ENCODE data around the gene TRAPPC2.
A peak's percentile ranks its signal among the peaks of the same experiment; 100 is the strongest.
"Not testable (repeated sequence)": the region's sequence is repeated elsewhere in the genome, so short reads cannot be mapped to it uniquely, and the experiment has no call there.

TRAPPC2 gene

GRCh38 chrX:13698432-13698831 is 36.0 kb downstream of the TRAPPC2 start:
- DNase-seq (ENCODE audit: low read depth in 3 of 3), result no peak

GRCh38 chrX:13697976-13698375 is 36.4 kb downstream of the TRAPPC2 start:
- no peak for DNase-seq (ENCODE audit: low read depth in 3 of 3)

GRCh38 chrX:13697455-13697854 is 37.0 kb downstream of the TRAPPC2 start:
- DNase-seq (ENCODE audit: low read depth in 3 of 3), result no peak

GRCh38 chrX:13695601-13696115 is 38.8 kb downstream of the TRAPPC2 start:
- DNase-seq (ENCODE audit: low read depth in 3 of 3), result no peak

- no peak for DNase-seq (ENCODE audit: low read depth in 3 of 3)
Observed at GRCh38 chrX:13694983-13695382, 39.4 kb downstream of the TRAPPC2 start.

GRCh38 chrX:13694359-13694758 is 40.1 kb downstream of the TRAPPC2 start:
- DNase-seq (ENCODE audit: low read depth in 3 of 3), result no peak

GRCh38 chrX:13693341-13693961 is 41.0 kb downstream of the TRAPPC2 start:
- DNase-seq (ENCODE audit: low read depth in 3 of 3), result no peak

- no peak for DNase-seq (ENCODE audit: low read depth in 3 of 3)
Observed at GRCh38 chrX:13692771-13693231, 41.6 kb downstream of the TRAPPC2 start.

- DNase-seq (ENCODE audit: low read depth in 3 of 3), result no peak
Observed at GRCh38 chrX:13691841-13692371, 42.5 kb downstream of the TRAPPC2 start.

- DNase-seq (ENCODE audit: low read depth in 3 of 3), result no peak
Observed at GRCh38 chrX:13690836-13691235, 43.6 kb downstream of the TRAPPC2 start.

- DNase-seq (ENCODE audit: low read depth in 3 of 3), result no peak
Observed at GRCh38 chrX:13689741-13690211, 44.6 kb downstream of the TRAPPC2 start.

GRCh38 chrX:13688958-13689740 is 45.3 kb downstream of the TRAPPC2 start, which contains the start of gene RAB9A:
TSS of gene RAB9A (plus strand) at chrX:13689128. CDS start at chrX:13708747, 19,619 bp downstream.
- peak; percentile 63 to 76 (median 69) for DNase-seq (ENCODE audit: low read depth in 3 of 3)

- DNase-seq (ENCODE audit: low read depth in 3 of 3), result no peak
Observed at GRCh38 chrX:13688384-13688957, 45.9 kb downstream of the TRAPPC2 start.

- DNase-seq (ENCODE audit: low read depth in 3 of 3), result no peak
Observed at GRCh38 chrX:13687203-13687602, 47.2 kb downstream of the TRAPPC2 start.

GRCh38 chrX:13685126-13685763 is 49.2 kb downstream of the TRAPPC2 start:
- DNase-seq (ENCODE audit: low read depth in 3 of 3), result no peak

GRCh38 chrX:13684361-13684760 is 50.1 kb downstream of the TRAPPC2 start:
- no peak for DNase-seq (ENCODE audit: low read depth in 3 of 3)

- no peak for DNase-seq (ENCODE audit: low read depth in 3 of 3)
Observed at GRCh38 chrX:13681595-13681994, 52.8 kb downstream of the TRAPPC2 start.

GRCh38 chrX:13679700-13680099 is 54.7 kb downstream of the TRAPPC2 start:
- not testable (repeated sequence) for DNase-seq (ENCODE audit: low read depth in 3 of 3)

- no peak for DNase-seq (ENCODE audit: low read depth in 3 of 3)
Observed at GRCh38 chrX:13676885-13677284, 57.5 kb downstream of the TRAPPC2 start.

GRCh38 chrX:13673016-13673415 is 61.4 kb downstream of the TRAPPC2 start:
- DNase-seq (ENCODE audit: low read depth in 3 of 3), result no peak

- DNase-seq (ENCODE audit: low read depth in 3 of 3), result no peak
Observed at GRCh38 chrX:13670197-13670596, 64.2 kb downstream of the TRAPPC2 start.

- not testable (repeated sequence) for DNase-seq (ENCODE audit: low read depth in 3 of 3)
Observed at GRCh38 chrX:13669755-13670154, 64.7 kb downstream of the TRAPPC2 start.
